GM19328 (cell line): ENCODE measurements around the gene ZNF621.
A peak's percentile ranks its signal among the peaks of the same experiment; 100 is the strongest.
"Not testable (repeated sequence)": the region's sequence is repeated elsewhere in the genome, so short reads cannot be mapped to it uniquely, and the experiment has no call there.

ENCODE experiments used
- ATAC-seq: cut with Tn5 transposase; IDR thresholded peaks from one replicate; pipeline ENCODE4 v1.9.1; 2021; ENCODE audit warnings: mild to moderate bottlenecking, moderate library complexity; ENCODE audit not compliant: unreplicated experiment

Gene ZNF621

GRCh38 chr3:40532252-40532651 lies 7.5 kb downstream of the ZNF621 start:
- no peak for ATAC-seq

GRCh38 chr3:40534283-40534682 lies 9.5 kb downstream of the ZNF621 start:
- ATAC-seq = no peak

GRCh38 chr3:40546816-40547215 lies 22.1 kb downstream of the ZNF621 start:
- ATAC-seq = no peak

GRCh38 chr3:40550167-40550566 lies 25.4 kb downstream of the ZNF621 start:
- no peak for ATAC-seq

- no peak for ATAC-seq
Observed at GRCh38 chr3:40557575-40558161, 32.9 kb downstream of the ZNF621 start.

GRCh38 chr3:40562482-40562881 lies 37.7 kb downstream of the ZNF621 start:
- not testable (repeated sequence) for ATAC-seq

GRCh38 chr3:40565629-40566028 lies 40.9 kb downstream of the ZNF621 start:
- not testable (repeated sequence) for ATAC-seq

- ATAC-seq = no peak
Observed at GRCh38 chr3:40566694-40567093, 41.9 kb downstream of the ZNF621 start.

GRCh38 chr3:40572588-40572987 lies 47.8 kb downstream of the ZNF621 start:
- no peak for ATAC-seq

GRCh38 chr3:40574050-40574449 lies 49.3 kb downstream of the ZNF621 start:
- ATAC-seq = no peak

GRCh38 chr3:40574661-40575060 lies 49.9 kb downstream of the ZNF621 start:
- no peak for ATAC-seq

- ATAC-seq = no peak
Observed at GRCh38 chr3:40576396-40576795, 51.6 kb downstream of the ZNF621 start.

- ATAC-seq = no peak
Observed at GRCh38 chr3:40580494-40581091, 55.8 kb downstream of the ZNF621 start.

- ATAC-seq = no peak
Observed at GRCh38 chr3:40581166-40581565, 56.4 kb downstream of the ZNF621 start.

- ATAC-seq = no peak
Observed at GRCh38 chr3:40582401-40583027, 57.8 kb downstream of the ZNF621 start.

GRCh38 chr3:40583691-40584090 lies 58.9 kb downstream of the ZNF621 start:
- ATAC-seq = no peak

- ATAC-seq = peak; percentile 57
Observed at GRCh38 chr3:40584625-40585189, 59.9 kb downstream of the ZNF621 start.

- ATAC-seq = no peak
Observed at GRCh38 chr3:40585381-40586016, 60.7 kb downstream of the ZNF621 start.

- no peak for ATAC-seq
Observed at GRCh38 chr3:40586901-40587300, 62.1 kb downstream of the ZNF621 start.

GRCh38 chr3:40588406-40588805 lies 63.6 kb downstream of the ZNF621 start:
- no peak for ATAC-seq
